ENCODE measurements around the gene FABP3. TPM values are rescaled to one million over a fixed set of nuclear protein-coding genes. Genes with fewer than 3 reads are reported as not detected.

FABP3 gene
- total RNA-seq, 1 donor from 2014 or later = 2.2 TPM

DNA sequence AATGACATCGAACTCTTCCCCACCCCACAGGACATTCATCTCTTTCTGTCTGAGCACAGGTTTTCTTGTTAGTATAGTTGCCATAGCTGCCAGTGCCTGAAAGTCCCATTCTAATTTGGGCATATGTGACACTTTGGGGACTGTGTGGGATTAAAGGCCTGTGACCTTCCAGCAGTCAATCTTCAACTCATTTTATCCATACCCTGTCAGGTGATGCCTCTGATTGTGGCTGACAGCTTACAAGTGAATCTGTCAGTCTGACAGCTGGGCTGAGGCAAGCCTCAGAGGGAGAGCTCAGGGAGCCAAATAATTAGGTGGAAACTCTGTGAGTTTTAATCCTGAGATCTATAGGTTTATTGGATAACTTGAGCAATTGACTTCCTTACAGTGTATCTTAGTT is 46.4 kb downstream of the FABP3 start:
- Histone ChIP-seq H3K4me1 (no peaks in the 10 kb centered on the region), H2AFZ (replicated peaks) (no peak overlapping the region), H3K9me3 (ENCODE audit: low read depth) (no peaks in the 10 kb centered on the region), H3F3A (ENCODE audit: low read depth) (no peaks in the 10 kb centered on the region), H3K4me3 (no peak overlapping the region), H3K4me2 (no peak overlapping the region), H3K27ac (no peak overlapping the region), H3K27me3 (no peaks in the 10 kb centered on the region), H3K9ac (no peak overlapping the region), H3K36me3 (no peaks in the 10 kb centered on the region), H4K20me1 (ENCODE audit: low read depth) (no peaks in the 10 kb centered on the region), H3K79me2 (ENCODE audit: low read depth) (no peaks in the 10 kb centered on the region)
- H3K4me3 Mint-ChIP-seq = no peak overlapping the region
- DNase-seq (ENCODE audit: low spot score) = no peak
- no peaks in the 10 kb centered on the region for H3K9me3 Mint-ChIP-seq
- peak overlapping the region; percentile 25 for H3K27ac Mint-ChIP-seq
- no peaks in the 10 kb centered on the region for H3K27me3 Mint-ChIP-seq (ENCODE audit: insufficient read depth, low read depth)
- TF ChIP-seq, protein P1, sequence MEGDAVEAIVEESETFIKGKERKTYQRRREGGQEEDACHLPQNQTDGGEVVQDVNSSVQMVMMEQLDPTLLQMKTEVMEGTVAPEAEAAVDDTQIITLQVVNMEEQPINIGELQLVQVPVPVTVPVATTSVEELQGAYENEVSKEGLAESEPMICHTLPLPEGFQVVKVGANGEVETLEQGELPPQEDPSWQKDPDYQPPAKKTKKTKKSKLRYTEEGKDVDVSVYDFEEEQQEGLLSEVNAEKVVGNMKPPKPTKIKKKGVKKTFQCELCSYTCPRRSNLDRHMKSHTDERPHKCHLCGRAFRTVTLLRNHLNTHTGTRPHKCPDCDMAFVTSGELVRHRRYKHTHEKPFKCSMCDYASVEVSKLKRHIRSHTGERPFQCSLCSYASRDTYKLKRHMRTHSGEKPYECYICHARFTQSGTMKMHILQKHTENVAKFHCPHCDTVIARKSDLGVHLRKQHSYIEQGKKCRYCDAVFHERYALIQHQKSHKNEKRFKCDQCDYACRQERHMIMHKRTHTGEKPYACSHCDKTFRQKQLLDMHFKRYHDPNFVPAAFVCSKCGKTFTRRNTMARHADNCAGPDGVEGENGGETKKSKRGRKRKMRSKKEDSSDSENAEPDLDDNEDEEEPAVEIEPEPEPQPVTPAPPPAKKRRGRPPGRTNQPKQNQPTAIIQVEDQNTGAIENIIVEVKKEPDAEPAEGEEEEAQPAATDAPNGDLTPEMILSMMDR (IDR thresholded peaks at IDR 0.05) = no peak
- TF ChIP-seq EZH2 (IDR thresholded peaks at IDR 0.05) (no peak), EZH2phosphoT487 (IDR thresholded peaks at IDR 0.05) (no peak)
- H3K36me3 Mint-ChIP-seq = peaks cover 8% of the 10 kb centered on the region
- no peaks in the 10 kb centered on the region for H3K4me1 Mint-ChIP-seq

DNA sequence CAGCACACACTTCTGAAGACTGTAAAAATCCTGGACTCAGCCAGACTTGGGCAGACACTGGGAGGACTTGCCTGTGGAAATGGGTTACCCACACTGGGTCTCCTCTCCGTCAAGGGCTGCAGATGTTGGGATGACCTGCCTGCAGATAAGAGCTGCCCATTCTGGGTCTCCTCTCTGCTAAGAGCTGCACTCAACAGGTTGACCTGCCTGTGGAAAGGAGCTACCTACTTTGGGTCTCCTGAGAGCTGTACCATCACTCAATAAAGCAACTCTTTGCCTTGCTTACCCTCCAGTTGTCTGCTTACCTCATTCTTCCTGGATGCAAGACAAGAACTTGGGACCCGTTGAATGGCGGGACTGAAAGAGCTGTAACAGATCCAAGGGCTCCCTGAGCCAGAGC is 47.9 kb downstream of the FABP3 start:
- H3K4me1 Mint-ChIP-seq = no peaks in the 10 kb centered on the region
- no peaks in the 10 kb centered on the region for H3K9me3 Mint-ChIP-seq

DNA sequence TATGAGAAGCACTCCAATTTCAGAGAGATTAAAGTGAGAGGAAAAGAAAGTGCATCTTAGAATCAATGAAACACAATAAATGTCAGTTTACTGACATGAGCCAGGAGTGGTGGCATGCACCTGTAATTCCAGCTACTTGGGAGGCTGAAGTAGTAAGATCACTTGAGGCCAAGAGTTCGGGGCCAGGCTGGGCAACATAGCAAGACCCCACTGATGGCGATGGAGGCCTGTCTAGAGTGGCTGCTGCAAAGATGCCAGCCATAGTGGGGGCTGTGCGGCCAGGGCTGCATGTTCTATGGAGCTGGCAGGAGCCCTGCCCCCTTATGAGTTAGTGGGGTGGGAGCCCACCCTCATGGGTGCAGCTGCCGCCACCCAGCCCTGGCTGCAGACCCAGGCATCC is 48.8 kb downstream of the FABP3 start:
- Histone ChIP-seq H3K79me2 (ENCODE audit: low read depth) (no peaks in the 10 kb centered on the region), H3K4me3 (no peak overlapping the region), H3K36me3 (peaks cover 9% of the 10 kb centered on the region), H4K20me1 (ENCODE audit: low read depth) (no peaks in the 10 kb centered on the region), H3K4me2 (no peak overlapping the region), H3K27me3 (no peaks in the 10 kb centered on the region), H3F3A (ENCODE audit: low read depth) (no peaks in the 10 kb centered on the region), H3K27ac (no peak overlapping the region), H3K4me1 (no peaks in the 10 kb centered on the region), H3K9ac (no peak overlapping the region), H3K9me3 (ENCODE audit: low read depth) (no peaks in the 10 kb centered on the region), H2AFZ (replicated peaks) (no peak overlapping the region)
- Mint-ChIP-seq H3K36me3 (peaks cover 6% of the 10 kb centered on the region), H3K27ac (no peak overlapping the region), H3K9me3 (no peaks in the 10 kb centered on the region), H3K4me1 (no peaks in the 10 kb centered on the region), H3K4me3 (no peak overlapping the region), H3K27me3 (ENCODE audit: insufficient read depth, low read depth) (no peaks in the 10 kb centered on the region)
- DNase-seq (ENCODE audit: low spot score) = no peak
- TF ChIP-seq EZH2 (IDR thresholded peaks at IDR 0.05) = no peak
- TF ChIP-seq, protein P1 (IDR thresholded peaks at IDR 0.05) = no peak
- TF ChIP-seq EZH2phosphoT487 (IDR thresholded peaks at IDR 0.05) = no peak

More for the DNA sequence above, 47.9 kb downstream of the FABP3 start:
- no peak overlapping the region for H3K4me3 Mint-ChIP-seq
- Histone ChIP-seq H3F3A (ENCODE audit: low read depth) (no peaks in the 10 kb centered on the region), H2AFZ (replicated peaks) (no peak overlapping the region), H3K36me3 (peaks cover 6% of the 10 kb centered on the region), H4K20me1 (ENCODE audit: low read depth) (no peaks in the 10 kb centered on the region), H3K9me3 (ENCODE audit: low read depth) (no peaks in the 10 kb centered on the region), H3K79me2 (ENCODE audit: low read depth) (no peaks in the 10 kb centered on the region), H3K4me2 (no peak overlapping the region), H3K9ac (no peak overlapping the region), H3K27ac (no peak overlapping the region), H3K4me1 (no peaks in the 10 kb centered on the region), H3K27me3 (no peaks in the 10 kb centered on the region), H3K4me3 (no peak overlapping the region)
- DNase-seq (ENCODE audit: low spot score) = no peak
- H3K36me3 Mint-ChIP-seq = peaks cover 6% of the 10 kb centered on the region
- no peak overlapping the region for H3K27ac Mint-ChIP-seq
- TF ChIP-seq EZH2phosphoT487 (IDR thresholded peaks at IDR 0.05) (no peak), EZH2 (IDR thresholded peaks at IDR 0.05) (no peak)
- TF ChIP-seq, protein P1 (IDR thresholded peaks at IDR 0.05) = no peak
- no peaks in the 10 kb centered on the region for H3K27me3 Mint-ChIP-seq (ENCODE audit: insufficient read depth, low read depth)
